RWPE2 (cell line): ENCODE data around the gene FNTB.
A peak's percentile ranks its signal among the peaks of the same experiment; 100 is the strongest.

Experiments used
- ATAC-seq: fragments of 200-7000 bp; cut with Tn5 transposase; 3 replicates; pipeline ENCODE4 v1.9.1; 2021; ENCODE audit warnings: low read depth
- DNase-seq: peaks from one replicate; pipeline ENCODE4 v3.0.0-alpha.2; 2020; ENCODE audit warnings: low spot score
- H3K27ac ChIP-seq: fragments of 450-650 bp; 2 replicates; pipeline ENCODE4 v1.5.1; 2017; ENCODE audit warnings: mild to moderate bottlenecking; ENCODE audit not compliant: poor library complexity, severe bottlenecking
- H3K27me3 ChIP-seq: fragments of 250-450 bp; sonication (Bioruptor Pico); 2 replicates; pipeline ENCODE4 v1.5.1; 2021; ENCODE audit warnings: mild to moderate bottlenecking, moderate library complexity; ENCODE audit not compliant: insufficient read depth, poor library complexity, severe bottlenecking
- H3K36me3 ChIP-seq: fragments of 250-450 bp; sonication (Bioruptor Pico); 2 replicates; pipeline ENCODE4 v1.5.1; 2020; ENCODE audit warnings: low read depth, mild to moderate bottlenecking, moderate library complexity
- H3K4me1 ChIP-seq: fragments of 250-450 bp; sonication (Bioruptor Pico); 2 replicates; pipeline ENCODE4 v1.5.1; 2021; ENCODE audit warnings: mild to moderate bottlenecking, moderate library complexity; ENCODE audit not compliant: insufficient read depth, poor library complexity, severe bottlenecking
- H3K4me3 ChIP-seq: fragments of 250-450 bp; sonication (Bioruptor Pico); 2 replicates; pipeline ENCODE4 v1.5.1; 2021; ENCODE audit warnings: mild to moderate bottlenecking, moderate library complexity; ENCODE audit not compliant: severe bottlenecking
- H3K9me3 ChIP-seq: fragments of 250-450 bp; sonication (Bioruptor Pico); 2 replicates; pipeline ENCODE4 v1.5.1; 2021; ENCODE audit warnings: mild to moderate bottlenecking, moderate library complexity; ENCODE audit not compliant: severe bottlenecking
- CTCF ChIP-seq: fragments of 450-650 bp; IDR thresholded peaks from one replicate; pipeline ENCODE4 v1.5.1; 2017; ENCODE audit warnings: mild to moderate bottlenecking, moderate library complexity; ENCODE audit not compliant: poor library complexity, severe bottlenecking

Gene FNTB

GRCh38 chr14:65053466-65053865 lies 66.8 kb downstream of the FNTB start:
- no peak for TF ChIP-seq CTCF

DNA sequence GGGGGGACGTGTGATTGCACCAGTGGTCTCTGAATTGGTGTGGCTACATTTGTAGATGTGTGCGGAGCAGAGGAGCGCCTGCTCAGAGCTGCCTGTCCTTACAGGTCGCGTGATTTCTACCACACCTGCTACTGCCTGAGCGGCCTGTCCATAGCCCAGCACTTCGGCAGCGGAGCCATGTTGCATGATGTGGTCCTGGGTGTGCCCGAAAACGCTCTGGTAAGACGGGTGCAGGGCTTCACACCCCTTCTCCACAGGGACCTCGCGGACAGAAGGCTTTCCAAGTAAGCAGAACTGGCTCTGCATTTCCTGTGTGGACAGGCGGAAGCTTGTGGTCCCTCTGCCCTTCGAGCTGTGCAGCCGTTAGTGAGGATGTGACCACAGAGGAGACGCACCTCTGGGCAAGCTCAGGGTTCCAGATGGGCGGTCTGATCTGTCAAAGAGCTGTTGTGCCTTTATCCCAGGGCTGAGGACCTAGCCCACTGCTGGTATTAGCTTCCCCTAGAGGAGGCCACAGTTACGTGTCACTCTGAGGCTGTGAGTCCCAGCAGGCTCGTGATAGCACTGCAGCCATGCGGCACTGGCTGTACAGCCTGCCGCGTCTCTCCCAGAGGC lies 67.9 kb downstream of the FNTB start:
- DNase-seq (peak; percentile 59), ATAC-seq (no peak)
- Histone ChIP-seq H3K27me3 (no peaks in the 10 kb centered on the region), H3K27ac (no peak overlapping the region), H3K36me3 (peaks cover 53% of the 10 kb centered on the region), H3K9me3 (no peaks in the 10 kb centered on the region), H3K4me1 (no peaks in the 10 kb centered on the region), H3K4me3 (no peak overlapping the region)
- no peak for TF ChIP-seq CTCF

More at GRCh38 chr14:65053466-65053865, 66.8 kb downstream of the FNTB start:
- Histone ChIP-seq H3K4me1 (no peaks in the 10 kb centered on the region), H3K36me3 (peaks cover 53% of the 10 kb centered on the region), H3K9me3 (no peaks in the 10 kb centered on the region), H3K27me3 (no peaks in the 10 kb centered on the region), H3K27ac (no peak overlapping the region), H3K4me3 (no peak overlapping the region)
- no peak for DNase-seq
- ATAC-seq, result no peak

DNA sequence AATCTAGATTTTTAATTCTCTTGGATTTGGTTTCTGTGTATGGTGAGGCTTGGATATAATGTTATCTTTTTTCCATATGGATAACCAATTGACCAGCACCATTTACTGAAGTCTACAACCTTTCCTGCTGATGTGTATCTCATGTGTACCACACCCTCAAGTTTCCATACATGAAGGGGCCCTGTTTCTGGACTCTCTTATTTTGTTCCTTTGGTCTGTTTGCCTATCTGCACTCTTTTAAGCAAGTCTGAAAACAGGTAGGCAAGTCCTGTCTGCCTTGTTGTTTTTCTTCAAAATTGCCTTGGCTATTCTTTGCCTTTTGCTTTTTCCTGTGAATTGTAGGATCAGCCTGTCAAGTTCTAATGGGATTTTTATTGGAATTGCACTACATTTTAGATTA lies 71.0 kb downstream of the FNTB start:
- DNase-seq, result no peak
- no peak for TF ChIP-seq CTCF
- no peak overlapping the region for H3K27ac ChIP-seq
- no peak for ATAC-seq
- no peaks in the 10 kb centered on the region for H3K9me3 ChIP-seq
- peaks cover 62% of the 10 kb centered on the region for H3K36me3 ChIP-seq
- no peak overlapping the region for H3K4me3 ChIP-seq
- no peaks in the 10 kb centered on the region for H3K4me1 ChIP-seq
- H3K27me3 ChIP-seq, result no peaks in the 10 kb centered on the region

DNA sequence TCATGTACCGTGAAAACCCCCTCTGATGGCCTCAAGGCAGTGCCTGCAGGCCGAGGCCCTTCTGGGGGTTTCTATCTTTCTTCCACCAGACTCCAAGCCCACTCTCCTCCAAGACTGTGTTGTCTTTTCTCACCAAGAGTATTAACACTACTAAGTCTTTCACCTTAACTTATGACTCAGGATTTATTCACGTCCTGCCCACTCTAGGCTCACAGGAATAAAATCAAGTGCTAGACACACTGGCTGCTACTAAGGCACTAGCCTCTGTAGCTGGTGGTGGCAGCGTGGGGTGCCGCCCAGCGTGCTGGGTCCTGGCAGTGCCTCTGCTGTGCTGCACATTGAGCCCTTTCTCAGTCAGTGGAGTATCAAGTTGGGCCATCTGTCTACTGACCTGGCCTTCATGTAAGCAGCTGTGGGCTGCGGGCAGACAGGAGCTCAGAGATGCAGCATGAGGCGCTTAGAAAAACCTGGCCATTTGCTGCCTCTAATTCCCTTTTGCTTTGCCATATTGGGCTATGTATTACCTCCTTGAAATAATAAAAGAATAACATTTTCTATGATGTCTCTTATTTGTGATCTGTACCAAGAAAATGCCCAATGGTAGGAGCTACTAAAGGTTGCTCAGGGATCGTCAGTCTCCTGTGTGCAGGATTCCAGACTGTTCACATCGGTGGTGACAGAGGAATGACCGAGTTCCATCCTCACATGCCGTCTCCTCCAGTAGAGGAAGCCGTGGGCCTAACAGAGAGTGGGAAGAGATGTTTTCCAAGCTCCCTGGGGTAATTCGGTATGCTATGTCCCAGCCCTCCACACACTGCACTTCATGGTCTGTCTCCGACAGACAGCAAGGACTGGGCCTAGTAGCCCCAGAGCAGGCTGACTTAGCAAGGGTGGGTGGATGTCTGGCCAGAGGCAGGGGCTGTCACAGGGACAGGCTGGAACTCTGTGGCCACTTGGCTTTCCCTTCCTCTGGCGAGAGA lies 75.7 kb downstream of the FNTB start:
- TF ChIP-seq CTCF, result no peak
- H3K4me1 ChIP-seq, result no peaks in the 10 kb centered on the region
- peaks cover 54% of the 10 kb centered on the region for H3K36me3 ChIP-seq
- no peak overlapping the region for H3K4me3 ChIP-seq
- no peaks in the 10 kb centered on the region for H3K27me3 ChIP-seq
- H3K27ac ChIP-seq, result no peak overlapping the region
- no peaks in the 10 kb centered on the region for H3K9me3 ChIP-seq
- ATAC-seq (peak; percentile 77), DNase-seq (no peak)
